Testis (tissue), 2 donors: ENCODE measurements around the gene ARHGEF40.

Experiments used
- POLR2A ChIP-seq: fragments of 450-650 bp; IDR thresholded peaks from one replicate; pipeline ENCODE4 v1.6.1; 2017; ENCODE audit warnings: antibody characterized with exemption, mild to moderate bottlenecking, moderate library complexity
- TF ChIP-seq, protein P1 (sequence below), 3 experiments: fragments of 450-650 bp in 2 of 3; fragments of 200-600 bp in 1 of 3; sonication (generic) in 1 of 3; IDR thresholded peaks; one replicate each; pipeline ENCODE4 v1.5.1; 2016 to 2019; ENCODE audit warnings: antibody characterized with exemption in 3 of 3, mild to moderate bottlenecking in 2 of 3, moderate library complexity in 1 of 3

DNA sequence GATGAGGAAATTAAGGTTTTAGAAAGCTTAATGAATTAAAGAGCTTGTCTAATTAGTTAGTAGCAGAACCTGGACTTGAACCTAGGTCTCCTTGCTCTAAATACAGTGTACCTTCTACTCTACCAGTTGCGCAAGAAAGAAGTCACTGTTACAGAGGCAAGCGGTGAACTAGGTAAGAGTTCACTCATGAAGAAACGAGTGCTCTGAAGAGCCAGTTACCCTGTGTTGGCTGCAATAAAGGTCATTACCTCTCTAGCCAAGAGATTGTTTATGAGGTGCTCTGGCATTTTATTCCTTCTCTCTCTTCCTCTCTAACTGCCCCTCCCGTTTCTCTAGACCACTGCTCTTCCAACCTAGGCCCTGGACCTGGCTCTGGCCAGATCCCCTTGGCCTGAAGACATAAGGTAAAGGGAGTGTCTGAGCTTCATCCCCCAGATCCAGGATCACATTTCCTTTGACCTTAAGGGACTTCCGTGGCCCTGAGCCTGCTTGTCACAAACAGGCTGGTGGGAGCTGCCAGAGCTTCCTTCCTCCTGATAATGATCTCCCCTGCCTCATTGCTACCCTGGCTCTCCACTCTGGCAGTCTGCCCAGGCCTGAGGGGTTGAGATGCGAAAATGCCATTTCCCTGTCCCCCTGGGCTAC, 26.0 kb upstream of the ARHGEF40 start:
- no peak for TF ChIP-seq POLR2A
- TF ChIP-seq, protein P1, sequence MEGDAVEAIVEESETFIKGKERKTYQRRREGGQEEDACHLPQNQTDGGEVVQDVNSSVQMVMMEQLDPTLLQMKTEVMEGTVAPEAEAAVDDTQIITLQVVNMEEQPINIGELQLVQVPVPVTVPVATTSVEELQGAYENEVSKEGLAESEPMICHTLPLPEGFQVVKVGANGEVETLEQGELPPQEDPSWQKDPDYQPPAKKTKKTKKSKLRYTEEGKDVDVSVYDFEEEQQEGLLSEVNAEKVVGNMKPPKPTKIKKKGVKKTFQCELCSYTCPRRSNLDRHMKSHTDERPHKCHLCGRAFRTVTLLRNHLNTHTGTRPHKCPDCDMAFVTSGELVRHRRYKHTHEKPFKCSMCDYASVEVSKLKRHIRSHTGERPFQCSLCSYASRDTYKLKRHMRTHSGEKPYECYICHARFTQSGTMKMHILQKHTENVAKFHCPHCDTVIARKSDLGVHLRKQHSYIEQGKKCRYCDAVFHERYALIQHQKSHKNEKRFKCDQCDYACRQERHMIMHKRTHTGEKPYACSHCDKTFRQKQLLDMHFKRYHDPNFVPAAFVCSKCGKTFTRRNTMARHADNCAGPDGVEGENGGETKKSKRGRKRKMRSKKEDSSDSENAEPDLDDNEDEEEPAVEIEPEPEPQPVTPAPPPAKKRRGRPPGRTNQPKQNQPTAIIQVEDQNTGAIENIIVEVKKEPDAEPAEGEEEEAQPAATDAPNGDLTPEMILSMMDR (IDR thresholded peaks at IDR 0.05) = no peak
